ENCODE measurements around the gene NHLRC2.

NHLRC2 gene

DNA sequence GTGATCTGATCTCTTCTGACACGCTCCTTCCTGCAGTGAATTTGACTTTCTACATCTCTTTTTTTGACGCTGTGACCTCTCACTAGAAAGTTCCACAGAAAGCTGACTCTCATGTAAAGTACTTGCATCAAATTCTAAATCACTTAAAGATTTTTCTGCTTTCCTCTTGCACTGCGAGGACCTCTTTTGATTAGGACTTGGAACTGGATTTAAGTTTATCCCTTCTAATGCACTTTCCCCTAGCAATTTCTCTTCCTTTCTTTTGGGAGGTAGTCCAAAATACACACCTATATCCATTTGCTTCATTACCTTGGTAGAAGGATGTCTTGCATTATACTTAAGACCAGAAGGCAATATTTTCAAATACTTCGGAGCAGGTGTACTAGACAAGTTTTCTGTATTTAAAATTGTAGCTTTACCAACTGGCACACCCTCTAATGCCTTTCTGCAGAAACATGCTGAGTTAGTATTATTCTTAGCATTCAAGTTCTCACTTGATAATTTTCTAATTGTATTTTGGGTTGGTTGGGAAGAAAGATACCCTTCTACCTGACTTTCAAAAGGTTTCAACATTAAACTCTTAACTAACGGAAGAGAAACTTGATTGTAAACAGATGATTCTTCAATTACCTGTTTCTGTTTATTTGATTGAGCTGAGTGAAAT lies 5.2 kb upstream of the NHLRC2 start:
- TF ChIP-seq, protein P1, sequence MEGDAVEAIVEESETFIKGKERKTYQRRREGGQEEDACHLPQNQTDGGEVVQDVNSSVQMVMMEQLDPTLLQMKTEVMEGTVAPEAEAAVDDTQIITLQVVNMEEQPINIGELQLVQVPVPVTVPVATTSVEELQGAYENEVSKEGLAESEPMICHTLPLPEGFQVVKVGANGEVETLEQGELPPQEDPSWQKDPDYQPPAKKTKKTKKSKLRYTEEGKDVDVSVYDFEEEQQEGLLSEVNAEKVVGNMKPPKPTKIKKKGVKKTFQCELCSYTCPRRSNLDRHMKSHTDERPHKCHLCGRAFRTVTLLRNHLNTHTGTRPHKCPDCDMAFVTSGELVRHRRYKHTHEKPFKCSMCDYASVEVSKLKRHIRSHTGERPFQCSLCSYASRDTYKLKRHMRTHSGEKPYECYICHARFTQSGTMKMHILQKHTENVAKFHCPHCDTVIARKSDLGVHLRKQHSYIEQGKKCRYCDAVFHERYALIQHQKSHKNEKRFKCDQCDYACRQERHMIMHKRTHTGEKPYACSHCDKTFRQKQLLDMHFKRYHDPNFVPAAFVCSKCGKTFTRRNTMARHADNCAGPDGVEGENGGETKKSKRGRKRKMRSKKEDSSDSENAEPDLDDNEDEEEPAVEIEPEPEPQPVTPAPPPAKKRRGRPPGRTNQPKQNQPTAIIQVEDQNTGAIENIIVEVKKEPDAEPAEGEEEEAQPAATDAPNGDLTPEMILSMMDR (IDR thresholded peaks at IDR 0.05; ENCODE audit: low read depth, low read length): no peak
- DNase-seq (ENCODE audit: low read depth, low spot score): no peak
- in situ Hi-C loops (cut with HindIII; ENCODE audit: low sequenced_read_pairs): no loop called here
- H3K4me3 ChIP-seq (ENCODE audit: low read depth, low read length): no peak overlapping the region

DNA sequence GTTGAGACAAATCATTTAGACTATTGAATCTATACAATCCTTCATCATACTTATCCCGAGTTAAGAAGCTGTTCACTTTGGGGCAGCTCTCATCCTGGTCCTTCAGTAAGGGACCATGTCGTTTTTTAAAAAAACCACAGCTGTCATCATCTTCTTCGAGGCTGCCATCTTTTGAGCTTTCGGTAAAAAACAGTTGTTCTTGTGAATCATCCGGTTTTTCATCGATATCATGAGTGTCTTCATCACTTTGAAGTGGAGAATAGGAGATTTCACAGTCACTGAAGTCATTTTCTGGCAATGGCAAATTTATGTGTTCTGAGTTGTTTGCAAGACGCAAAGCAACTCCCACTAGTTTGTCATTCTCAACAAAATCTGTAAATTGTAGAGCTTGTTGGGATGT lies 4.5 kb upstream of the NHLRC2 start:
- no peak overlapping the region for H3K4me3 ChIP-seq (ENCODE audit: low read depth, low read length)
- in situ Hi-C loops (cut with HindIII; ENCODE audit: low sequenced_read_pairs): no loop called here
- TF ChIP-seq, protein P1 (IDR thresholded peaks at IDR 0.05; ENCODE audit: low read depth, low read length): no peak
- no peak for DNase-seq (ENCODE audit: low read depth, low spot score)

DNA sequence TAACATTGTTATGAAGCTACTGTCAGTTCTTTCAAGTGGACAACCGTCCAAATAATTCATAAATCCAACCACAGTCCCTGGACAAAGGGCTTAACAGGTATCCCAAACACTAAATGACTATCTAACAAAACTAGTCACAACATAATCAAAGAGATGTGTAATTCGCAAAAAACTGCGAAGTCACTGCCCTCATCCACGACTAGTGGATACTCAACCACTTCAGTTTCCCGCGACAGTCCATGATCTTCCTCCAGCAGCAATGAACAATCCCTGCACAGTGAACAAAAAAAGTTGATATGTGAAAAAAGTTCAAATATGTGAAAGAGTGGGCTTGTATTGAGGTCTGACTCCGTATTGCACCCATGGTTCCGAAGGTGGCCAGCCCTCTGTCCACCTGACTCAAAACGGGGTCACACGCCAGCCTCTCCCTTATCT lies 866 bp upstream of the NHLRC2 start:
- in situ Hi-C loops (cut with HindIII; ENCODE audit: low sequenced_read_pairs): no loop called here
- TF ChIP-seq, protein P1 (IDR thresholded peaks at IDR 0.05; ENCODE audit: low read depth, low read length): no peak
- no peak for DNase-seq (ENCODE audit: low read depth, low spot score)

DNA sequence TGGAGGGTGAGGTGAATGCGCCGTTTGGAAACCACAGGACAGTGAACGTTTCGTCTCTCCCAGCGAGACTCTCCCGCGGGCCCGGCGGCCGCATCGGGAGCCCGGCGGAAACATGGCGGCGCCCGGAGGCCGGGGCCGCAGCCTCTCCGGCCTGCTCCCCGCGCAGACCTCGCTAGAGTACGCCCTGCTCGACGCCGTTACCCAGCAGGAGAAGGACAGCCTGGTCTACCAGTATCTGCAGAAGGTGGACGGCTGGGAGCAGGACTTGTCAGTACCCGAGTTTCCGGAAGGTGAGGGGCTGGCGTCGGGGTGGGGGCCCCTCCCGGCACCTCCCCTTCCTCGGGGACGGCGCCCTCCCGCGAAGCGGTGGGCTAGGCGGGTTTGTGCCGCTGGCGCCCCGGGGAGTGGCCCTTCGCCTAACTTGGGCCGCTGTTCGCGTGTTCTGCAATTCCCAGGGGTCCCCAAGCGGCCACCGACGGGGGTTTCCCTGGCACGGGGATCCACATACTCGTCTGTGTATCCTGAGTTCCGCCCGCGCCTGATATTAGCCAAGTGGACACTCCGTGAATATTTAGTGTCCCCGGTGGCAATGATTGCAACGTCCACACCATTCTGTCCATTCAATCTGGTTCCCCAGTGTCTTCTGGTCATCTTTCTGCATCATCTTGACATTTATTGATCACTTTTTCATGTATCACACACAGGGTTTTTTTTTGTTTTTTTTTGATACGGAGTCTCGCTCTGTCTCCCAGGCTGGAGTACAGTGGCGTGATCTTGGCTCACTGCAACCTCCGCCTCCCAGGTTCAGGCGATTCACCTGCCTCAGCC lies 514 bp downstream of the NHLRC2 start:
- in situ Hi-C loops (cut with HindIII; ENCODE audit: low sequenced_read_pairs): no loop called here
- TF ChIP-seq, protein P1 (IDR thresholded peaks at IDR 0.05; ENCODE audit: low read depth, low read length): no peak
- H3K4me3 ChIP-seq (ENCODE audit: low read depth, low read length): peak overlapping the region; percentile 89
- DNase-seq (ENCODE audit: low read depth, low spot score): peak; percentile 56

More for the DNA sequence above, 866 bp upstream of the NHLRC2 start:
- H3K4me3 ChIP-seq (ENCODE audit: low read depth, low read length): peak overlapping the region; percentile 89

DNA sequence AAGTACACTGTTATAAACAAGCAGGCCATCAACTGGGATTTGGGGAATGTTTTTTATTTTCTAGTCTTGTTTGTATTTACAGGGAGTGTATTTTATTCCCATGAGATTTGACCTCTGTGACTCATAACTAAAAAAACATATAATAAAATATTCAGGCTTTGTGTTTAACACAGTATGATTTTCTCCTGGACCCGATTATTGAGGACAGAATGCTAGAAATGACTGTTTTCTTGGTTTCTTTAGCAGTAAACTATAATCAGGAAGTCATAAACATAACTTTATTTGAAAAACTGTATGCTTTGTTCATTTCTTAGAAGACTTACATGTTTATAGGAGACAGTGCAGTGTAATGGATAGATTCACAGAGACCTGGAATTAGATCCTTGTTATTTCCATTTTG lies 2.1 kb downstream of the NHLRC2 start:
- H3K4me3 ChIP-seq (ENCODE audit: low read depth, low read length): peak overlapping the region; percentile 89
- in situ Hi-C loops (cut with HindIII; ENCODE audit: low sequenced_read_pairs): no loop called here
- TF ChIP-seq, protein P1 (IDR thresholded peaks at IDR 0.05; ENCODE audit: low read depth, low read length): no peak
- DNase-seq (ENCODE audit: low read depth, low spot score): peak; percentile 8

DNA sequence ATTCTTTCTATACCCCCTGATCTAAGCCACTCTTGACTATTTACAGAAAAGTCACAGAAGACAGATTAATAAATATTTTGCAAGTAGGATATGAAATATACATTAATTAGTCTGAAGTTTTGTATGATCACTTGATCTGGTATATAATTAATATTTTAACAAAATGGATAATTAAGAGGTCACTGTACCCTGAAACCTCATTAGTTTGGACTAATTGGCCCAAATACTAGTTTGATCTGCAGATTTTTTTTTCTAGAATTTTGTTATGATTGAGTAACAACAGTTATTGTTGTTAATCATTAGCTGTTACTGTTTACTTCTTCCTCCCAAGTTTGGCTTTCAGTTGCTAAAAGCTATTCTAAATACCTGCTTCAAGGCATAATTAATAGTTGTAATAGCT lies 2.7 kb downstream of the NHLRC2 start:
- in situ Hi-C loops (cut with HindIII; ENCODE audit: low sequenced_read_pairs): no loop called here
- H3K4me3 ChIP-seq (ENCODE audit: low read depth, low read length): no peak overlapping the region
- no peak for DNase-seq (ENCODE audit: low read depth, low spot score)

More for the DNA sequence above, 2.7 kb downstream of the NHLRC2 start:
- TF ChIP-seq, protein P1 (IDR thresholded peaks at IDR 0.05; ENCODE audit: low read depth, low read length): no peak
